SU-DHL-6 (cell line): ENCODE measurements around the gene PGAP3.

Source experiments
- CTCF ChIP-seq: fragments of 200-600 bp; sonication (generic); IDR thresholded peaks from one replicate; pipeline ENCODE4 v1.5.1; 2017; ENCODE audit warnings: antibody characterized with exemption, mild to moderate bottlenecking, low read length, moderate library complexity; ENCODE audit not compliant: insufficient read depth, poor library complexity, severe bottlenecking
- EZH2phosphoT487 ChIP-seq: fragments of 200-600 bp; sonication (generic), shearing (Covaris generic); conservative IDR thresholded peaks from 2 replicates; pipeline ENCODE4 v1.6.1; 2018; ENCODE audit warnings: mild to moderate bottlenecking, antibody characterized with exemption, low read length, moderate library complexity, mixed read lengths

- TF ChIP-seq CTCF = no peak
- TF ChIP-seq EZH2phosphoT487 = no peak
Observed at GRCh38 chr17:39672522-39673334, 15.1 kb downstream of the PGAP3 start.
